Activated CD8-positive, alpha-beta T cell treated with anti-CD3 and anti-CD28 coated beads for 36 hours (primary cell): ENCODE data around the gene PNMA8A. TPM values are rescaled to one million over a fixed set of nuclear protein-coding genes. Genes with fewer than 3 reads are reported as not detected.

Experiments used
- ATAC-seq: fragments of 200-7000 bp; cut with Tn5 transposase; one replicate; pipeline ENCODE4 v1.10.0; 2021; ENCODE audit warnings: mild to moderate bottlenecking, moderate library complexity
- CTCF ChIA-PET: fragments of 350-600 bp; sonication (Branson Sonifier 250); formaldehyde crosslinking; loops from one replicate; lab custom pipeline; 2021; ENCODE audit warnings: antibody characterized with exemption; lab: Charles Lee
- POLR2A ChIA-PET: fragments of 350-600 bp; sonication (Branson Sonifier 250); formaldehyde crosslinking; loops from one replicate; lab custom pipeline; 2021; ENCODE audit warnings: antibody characterized with exemption; lab: Charles Lee
- DNase-seq: peaks from one replicate; pipeline ENCODE4 v3.0.0-alpha.2; 2020
- H3K27ac Mint-ChIP-seq: one replicate; pipeline ENCODE4 v1.8.0; 2021; ENCODE audit warnings: mild to moderate bottlenecking, mixed read lengths
- H3K27me3 Mint-ChIP-seq: one replicate; pipeline ENCODE4 v1.8.0; 2021; ENCODE audit warnings: mixed read lengths
- H3K36me3 Mint-ChIP-seq: one replicate; pipeline ENCODE4 v1.8.0; 2021; ENCODE audit warnings: low read depth, mixed read lengths
- H3K4me1 Mint-ChIP-seq: one replicate; pipeline ENCODE4 v1.8.0; 2021; ENCODE audit warnings: low read depth, mixed read lengths
- H3K4me3 Mint-ChIP-seq: one replicate; pipeline ENCODE4 v1.8.0; 2021; ENCODE audit warnings: mild to moderate bottlenecking, moderate library complexity, mixed read lengths
- H3K9me3 Mint-ChIP-seq: one replicate; pipeline ENCODE4 v1.8.0; 2021; ENCODE audit warnings: mixed read lengths
- CTCF ChIP-seq: fragments of 200-600 bp; IDR thresholded peaks from one replicate; pipeline ENCODE4 v1.8.0; 2022; ENCODE audit warnings: antibody characterized with exemption, mild to moderate bottlenecking
- intact Hi-C: fragments of 100-400 bp; cut with micrococcal nuclease; formaldehyde crosslinking; loops from one replicate; pipeline ENCODE4 v1.10.0; 2022
- total RNA-seq, 2 experiments: library from RNA; stranded (reverse); gene quantifications; one replicate each; pipeline ENCODE4 v1.2.3, GENCODE V29; 2021

The PNMA8A gene
- total RNA-seq, 2 experiments from 2014 or later = not detected

GRCh38 chr19:46486358-46486757, 15.0 kb upstream of the PNMA8A start:
- peaks cover 70% of the 10 kb centered on the region for H3K27me3 Mint-ChIP-seq
- TF ChIP-seq CTCF = no peak
- H3K4me3 Mint-ChIP-seq = no peak overlapping the region
- no peak overlapping the region for H3K27ac Mint-ChIP-seq
- intact Hi-C loops = no loop called here
- no peaks in the 10 kb centered on the region for H3K36me3 Mint-ChIP-seq
- POLR2A ChIA-PET = no interaction called here
- peaks cover 10% of the 10 kb centered on the region for H3K4me1 Mint-ChIP-seq
- no peaks in the 10 kb centered on the region for H3K9me3 Mint-ChIP-seq
- CTCF ChIA-PET = no interaction called here
- ATAC-seq = no peak
- no peak for DNase-seq

GRCh38 chr19:46484656-46485055, 13.3 kb upstream of the PNMA8A start:
- no peak overlapping the region for H3K27ac Mint-ChIP-seq
- H3K36me3 Mint-ChIP-seq = no peaks in the 10 kb centered on the region
- no peaks in the 10 kb centered on the region for H3K9me3 Mint-ChIP-seq
- ChIA-PET CTCF (interaction anchor here (1.7 to 1.8 kb wide), 2 partner anchors 81 to 88 kb away, joined by 8 read pairs; no protein-coding TSS in a partner anchor), POLR2A (interaction anchor here (1.5 kb wide), 1 partner anchor 20 kb away, joined by 4 read pairs; no protein-coding TSS in a partner anchor)
- peaks cover 58% of the 10 kb centered on the region for H3K27me3 Mint-ChIP-seq
- intact Hi-C loops = no loop called here
- TF ChIP-seq CTCF = no peak
- no peak for ATAC-seq
- peaks cover 7% of the 10 kb centered on the region for H3K4me1 Mint-ChIP-seq
- H3K4me3 Mint-ChIP-seq = no peak overlapping the region
- no peak for DNase-seq

GRCh38 chr19:46482631-46483030, 11.3 kb upstream of the PNMA8A start:
- ChIA-PET POLR2A (interaction anchor here (0.7 kb wide), 1 partner anchor 41 kb away, joined by 3 read pairs; no protein-coding TSS in a partner anchor), CTCF (interaction anchor here (1.0 to 1.5 kb wide), 2 partner anchors 9 to 60 kb away, joined by 3 read pairs; no protein-coding TSS in a partner anchor)
- no peak for ATAC-seq
- TF ChIP-seq CTCF = no peak
- DNase-seq = no peak
- no peak overlapping the region for H3K4me3 Mint-ChIP-seq
- intact Hi-C loops = no loop called here
- H3K36me3 Mint-ChIP-seq = no peaks in the 10 kb centered on the region
- H3K4me1 Mint-ChIP-seq = peaks cover 5% of the 10 kb centered on the region
- H3K27me3 Mint-ChIP-seq = peaks cover 50% of the 10 kb centered on the region
- no peaks in the 10 kb centered on the region for H3K9me3 Mint-ChIP-seq
- H3K27ac Mint-ChIP-seq = no peak overlapping the region

GRCh38 chr19:46481947-46482346, 10.6 kb upstream of the PNMA8A start:
- Mint-ChIP-seq H3K27ac (no peak overlapping the region), H3K27me3 (peaks cover 44% of the 10 kb centered on the region), H3K4me1 (peaks cover 3% of the 10 kb centered on the region), H3K36me3 (no peaks in the 10 kb centered on the region), H3K9me3 (no peaks in the 10 kb centered on the region), H3K4me3 (no peak overlapping the region)
- CTCF ChIA-PET = interaction anchor here (1.0 to 1.1 kb wide), 2 partner anchors 8 to 34 kb away, joined by 3 read pairs; no protein-coding TSS in a partner anchor
- no peak for TF ChIP-seq CTCF
- POLR2A ChIA-PET = no interaction called here
- ATAC-seq = no peak
- intact Hi-C loops = no loop called here
- DNase-seq = no peak

- DNase-seq = no peak
- TF ChIP-seq CTCF = no peak
- H3K9me3 Mint-ChIP-seq = no peaks in the 10 kb centered on the region
- H3K36me3 Mint-ChIP-seq = no peaks in the 10 kb centered on the region
- CTCF ChIA-PET = interaction anchor here (1.1 kb wide), 1 partner anchor 35 kb away, joined by 3 read pairs; no protein-coding TSS in a partner anchor
- no peak overlapping the region for H3K27ac Mint-ChIP-seq
- H3K4me1 Mint-ChIP-seq = peaks cover 3% of the 10 kb centered on the region
- POLR2A ChIA-PET = no interaction called here
- H3K4me3 Mint-ChIP-seq = no peak overlapping the region
- peaks cover 38% of the 10 kb centered on the region for H3K27me3 Mint-ChIP-seq
- ATAC-seq = no peak
- intact Hi-C loops = no loop called here
These were observed 10.0 kb upstream of the PNMA8A start for GRCh38 chr19:46481223-46481848.
